H1 (cell line): Measurements from ENCODE around the gene ARHGEF4. TPM values are rescaled to one million over a fixed set of nuclear protein-coding genes. Genes with fewer than 3 reads are reported as not detected.

Experiments
- CTCF ChIA-PET: fragments of 300-600 bp; sonication (Branson Sonifier 250); formaldehyde crosslinking; loops from one replicate; lab custom pipeline; 2021; ENCODE audit not compliant: partially characterized antibody; lab: Charles Lee
- POLR2A ChIA-PET: fragments of 300-600 bp; sonication (Branson Sonifier 250); formaldehyde crosslinking; loops from one replicate; lab custom pipeline; 2021; ENCODE audit warnings: inconsistent platforms; ENCODE audit not compliant: partially characterized antibody; lab: Charles Lee
- DNase-seq, 2 experiments: peaks; one replicate each; pipeline versions ENCODE4 v3.0.0 to v3.0.0-alpha.2; 2010 to 2022; ENCODE audit warnings: low spot score in 2 of 2, low read depth in 1 of 2, mixed read lengths in 1 of 2
- FAIRE-seq: peaks from 2 replicates; lab custom pipeline; 2011; peaks lifted over from hg19 to GRCh38; lab: Jason Lieb, UNC
- H2AFZ ChIP-seq: 2 replicates; pipeline ENCODE4 v1.8.1; 2012; ENCODE audit warnings: low read length, inconsistent platforms
- H2AK5ac ChIP-seq: 2 replicates; pipeline ENCODE4 v1.6.1; 2013; ENCODE audit warnings: low read depth, low read length
- H2BK120ac ChIP-seq: replicated peaks from 2 replicates; pipeline ENCODE3; 2013; ENCODE audit warnings: low read depth, low read length, inconsistent platforms
- H2BK12ac ChIP-seq: 2 replicates; pipeline ENCODE4 v1.6.1; 2013; ENCODE audit warnings: low read depth, low read length
- H2BK15ac ChIP-seq: 2 replicates; pipeline ENCODE4 v1.6.1; 2013; ENCODE audit warnings: low read length
- H2BK20ac ChIP-seq: 2 replicates; pipeline ENCODE4 v1.6.1; 2013; ENCODE audit warnings: low read length
- H2BK5ac ChIP-seq: 2 replicates; pipeline ENCODE4 v1.6.1; 2013; ENCODE audit warnings: low read depth, low read length
- H3K14ac ChIP-seq: 2 replicates; pipeline ENCODE4 v1.6.1; 2013; ENCODE audit warnings: inconsistent platforms; ENCODE audit not compliant: insufficient read length
- H3K18ac ChIP-seq: 2 replicates; pipeline ENCODE4 v1.6.1; 2013; ENCODE audit warnings: low read length; ENCODE audit errors: extremely low read depth
- H3K23ac ChIP-seq: 2 replicates; pipeline ENCODE4 v1.6.1; 2013; ENCODE audit warnings: inconsistent platforms; ENCODE audit not compliant: insufficient read length
- H3K23me2 ChIP-seq: 2 replicates; pipeline ENCODE4 v1.6.1; 2013; ENCODE audit warnings: low read depth, low read length
- H3K27ac ChIP-seq: 2 replicates; pipeline ENCODE4 v1.6.1; 2011; ENCODE audit warnings: low read depth, low read length, inconsistent platforms
- H3K27me3 ChIP-seq, 4 experiments: replicated peaks in 1 of 4; 1 replicate in 1 of 4; 2 replicates in 3 of 4; pipeline versions ENCODE4 v1.6.1 to v1.8.1; 2011 to 2013; ENCODE audit warnings: low read length in 3 of 4, mild to moderate bottlenecking in 3 of 4, inconsistent platforms in 2 of 4, mixed read lengths in 2 of 4, moderate library complexity in 1 of 4; ENCODE audit not compliant: control insufficient read depth in 3 of 4, insufficient read depth in 3 of 4; ENCODE audit errors: extremely low read depth in 1 of 4
- H3K36me3 ChIP-seq, 4 experiments: 2 replicates each; pipeline versions ENCODE4 v1.6.1 to v1.8.1; 2011 to 2013; ENCODE audit warnings: mild to moderate bottlenecking in 4 of 4, low read length in 3 of 4, moderate library complexity in 2 of 4, control low read depth in 1 of 4, inconsistent platforms in 1 of 4; ENCODE audit not compliant: insufficient read depth in 4 of 4, control insufficient read depth in 2 of 4
- H3K4ac ChIP-seq: replicated peaks from 2 replicates; pipeline ENCODE3; 2013; ENCODE audit warnings: low read length, low read depth, mixed read lengths, inconsistent platforms; ENCODE audit not compliant: insufficient read length
- H3K4me1 ChIP-seq, 4 experiments: replicated peaks in 1 of 4; 1 replicate in 1 of 4; 2 replicates in 3 of 4; pipeline versions ENCODE4 v1.6.1 to v1.8.1; 2011 to 2013; ENCODE audit warnings: low read length in 3 of 4, inconsistent platforms in 2 of 4, mixed read lengths in 1 of 4; ENCODE audit not compliant: insufficient read depth in 4 of 4, control insufficient read depth in 3 of 4
- H3K4me2 ChIP-seq, 2 experiments: 2 replicates each; pipeline versions ENCODE4 v1.6.1 to v1.8.1; 2011 to 2013; ENCODE audit warnings: low read depth in 2 of 2, low read length in 2 of 2, control low read depth in 1 of 2, inconsistent platforms in 1 of 2, mild to moderate bottlenecking in 1 of 2; ENCODE audit not compliant: insufficient read depth in 1 of 2
- H3K4me3 ChIP-seq, 4 experiments: fragments of 200-600, 300-600 bp in 1 of 4; sonication (generic), shearing (Covaris generic), sonication (Bioruptor Twin) in 1 of 4; 2 replicates each; pipeline versions ENCODE4 v1.5.1 to v1.8.1; 2011 to 2016; ENCODE audit warnings: low read length in 4 of 4, low read depth in 3 of 4, control low read depth in 2 of 4, inconsistent platforms in 2 of 4, mild to moderate bottlenecking in 2 of 4, mixed read lengths in 1 of 4, moderate library complexity in 1 of 4; ENCODE audit not compliant: insufficient read depth in 2 of 4; ENCODE audit errors: extremely low read depth in 1 of 4
- H3K56ac ChIP-seq: replicated peaks from 2 replicates; pipeline ENCODE3; 2013; ENCODE audit warnings: low read depth, mild to moderate bottlenecking, mixed read lengths, low read length, inconsistent platforms; ENCODE audit not compliant: insufficient read length
- H3K79me1 ChIP-seq: 2 replicates; pipeline ENCODE4 v1.6.1; 2013; ENCODE audit warnings: low read depth, low read length, control low read depth
- H3K79me2 ChIP-seq, 2 experiments: 2 replicates each; pipeline versions ENCODE4 v1.6.1 to v1.8.1; 2012 to 2013; ENCODE audit warnings: low read length in 2 of 2, mild to moderate bottlenecking in 2 of 2, inconsistent platforms in 1 of 2; ENCODE audit not compliant: insufficient read depth in 2 of 2, control insufficient read depth in 1 of 2
- H3K9ac ChIP-seq, 4 experiments: replicated peaks in 1 of 4; 1 replicate in 1 of 4; 2 replicates in 3 of 4; pipeline versions ENCODE4 v1.6.1 to v1.8.1; 2011 to 2013; ENCODE audit warnings: low read depth in 3 of 4, low read length in 3 of 4, control low read depth in 2 of 4, mild to moderate bottlenecking in 2 of 4, moderate library complexity in 2 of 4, inconsistent platforms in 1 of 4; ENCODE audit errors: extremely low read depth in 1 of 4
- H3K9me3 ChIP-seq, 2 experiments: 2 replicates each; pipeline versions ENCODE4 v1.6.1 to v1.8.1; 2012 to 2013; ENCODE audit warnings: mild to moderate bottlenecking in 2 of 2, moderate library complexity in 2 of 2, control low read depth in 1 of 2, inconsistent platforms in 1 of 2, low read depth in 1 of 2, low read length in 1 of 2, mixed read lengths in 1 of 2; ENCODE audit not compliant: insufficient read depth in 2 of 2
- H4K20me1 ChIP-seq, 2 experiments: replicated peaks in 1 of 2; 2 replicates each; pipeline versions ENCODE3 to v1.8.1; 2011 to 2013; ENCODE audit warnings: inconsistent platforms in 2 of 2, low read length in 2 of 2, mild to moderate bottlenecking in 1 of 2; ENCODE audit not compliant: insufficient read depth in 2 of 2, control insufficient read depth in 1 of 2
- H4K5ac ChIP-seq: 2 replicates; pipeline ENCODE4 v1.6.1; 2013; ENCODE audit warnings: low read length, low read depth, mixed read lengths, inconsistent platforms; ENCODE audit not compliant: insufficient read length
- H4K8ac ChIP-seq: 2 replicates; pipeline ENCODE4 v1.8.0; 2013; ENCODE audit warnings: mild to moderate bottlenecking, moderate library complexity, low read length, inconsistent platforms; ENCODE audit not compliant: insufficient read depth; ENCODE audit errors: extremely low read depth
- H4K91ac ChIP-seq: replicated peaks from 2 replicates; pipeline ENCODE3; 2013; ENCODE audit warnings: low read length, mixed read lengths, inconsistent platforms; ENCODE audit not compliant: insufficient read length
- FOSL1 ChIP-seq: IDR thresholded peaks from 2 replicates; pipeline ENCODE4 v1.6.1; 2011; ENCODE audit warnings: mild to moderate bottlenecking, low read depth, low read length, moderate library complexity; ENCODE audit not compliant: insufficient read depth
- KDM1A ChIP-seq: fragments of 200-600, 300-600 bp; sonication (generic); IDR thresholded peaks from 2 replicates; pipeline ENCODE4 v1.7.1; 2016; ENCODE audit warnings: mild to moderate bottlenecking, low read length, borderline replicate concordance
- SRF ChIP-seq: IDR thresholded peaks from 2 replicates; pipeline ENCODE4 v1.6.1; 2011; ENCODE audit warnings: mild to moderate bottlenecking, low read depth, low read length, moderate library complexity
- TAF7 ChIP-seq: optimal IDR thresholded peaks from 2 replicates; pipeline ENCODE3; 2011; ENCODE audit warnings: low read depth, mild to moderate bottlenecking, inconsistent platforms, low read length, moderate library complexity, borderline replicate concordance
- WGBS, 2 experiments: shearing (Covaris generic) in 1 of 2; methylation state at CpG; one replicate each; pipeline versions ENCODE4 v1.1.6 to v1.1.7; 2013 to 2015; ENCODE audit warnings: low lambda C conversion rate in 2 of 2, mixed read lengths in 2 of 2, inconsistent platforms in 1 of 2, low coverage in 1 of 2, missing lambda C conversion rate in 1 of 2; ENCODE audit not compliant: insufficient replicate concordance in 2 of 2, insufficient coverage in 1 of 2, insufficient read length in 1 of 2; ENCODE audit errors: extremely low coverage in 1 of 2, missing lambda C conversion rate in 1 of 2; 5-methylcytosine and 5-hydroxymethylcytosine counted together
- polyA plus RNA-seq, 7 experiments: library from polyadenylated mRNA; depleted of rRNA in 3 of 7; stranded (reverse) in 5 of 7; unstranded in 2 of 7; fragments of >200 nt in 5 of 7; fragments of 200-250 nt in 2 of 7; gene quantifications; 1 replicate in 5 of 7; 2 replicates in 1 of 7; 4 replicates in 1 of 7; pipeline versions ENCODE4 v1.2.1 to v1.2.3, GENCODE V29; 2011 to 2013; ENCODE audit warnings: missing spikeins in 2 of 7, mixed read lengths in 2 of 7
- total RNA-seq: library from RNA; stranded (reverse); fragmentation: NEBNext Ultra II Directional; extraction: Animal tissue kit (Norgen Biotek cat#: 25700); gene quantifications from 2 replicates; pipeline ENCODE4 v1.2.1, GENCODE V29; 2021

ARHGEF4 gene
- total and polyA plus RNA-seq, 2 of the 8 experiments (the other 6 are each of a cell fraction or from before 2014, with no cell fraction given) = 10.6 to 14.6 TPM

- Histone ChIP-seq H3K9ac (no peak overlapping the region), H3K4me3 (no peak overlapping the region), H2AK5ac (no peak overlapping the region), H3K4ac (no peak overlapping the region), H3K27me3 (no peaks in the 10 kb centered on the region), H3K4me2 (no peak overlapping the region), H2BK15ac (no peak overlapping the region), H3K9me3 (no peaks in the 10 kb centered on the region), H3K36me3 (no peaks in the 10 kb centered on the region), H2BK12ac (no peak overlapping the region), H3K14ac (no peak overlapping the region), H4K20me1 (no peaks in the 10 kb centered on the region), H3K4me1 (peaks cover 0 to 3% (median 0%) of the 10 kb centered on the region in 4 experiments; a peak in 2 of 7 replicates), H3K79me1 (no peaks in the 10 kb centered on the region), H2AFZ (no peak overlapping the region), H2BK5ac (no peak overlapping the region), H3K56ac (no peak overlapping the region), H3K23ac (no peak overlapping the region), H3K27ac (no peak overlapping the region), H2BK20ac (no peak overlapping the region; the same call in 1 of the 2 replicates), H3K23me2 (no peaks in the 10 kb centered on the region), H2BK120ac (no peak overlapping the region), H4K8ac (no peak overlapping the region), H3K79me2 (no peaks in the 10 kb centered on the region), H4K5ac (no peak overlapping the region), H3K18ac (no peak overlapping the region), H4K91ac (no peak overlapping the region)
- POLR2A ChIA-PET = no interaction called here
- CTCF ChIA-PET = interaction anchor here (1.6 kb wide), 1 partner anchor 21 kb away, joined by 3 read pairs; no protein-coding TSS in a partner anchor
- 71% methylated on average over 8 of the region's 8 CpGs; no CpG with 5 or more reads in 1 of the 2 experiments for WGBS, 2 experiments
- no peak for TF ChIP-seq TAF7
- no peak for TF ChIP-seq KDM1A
- TF ChIP-seq SRF = no peak
- no peak for TF ChIP-seq FOSL1
- DNase-seq (no peak), FAIRE-seq (no peak)
Observed at GRCh38 chr2:131016826-131017741, 180.4 kb downstream of the ARHGEF4 start.
